IPS-18c (cell line): ENCODE results near the gene DENND1C.

ENCODE experiments used
- H3K4me3 ChIP-seq: 2 replicates; pipeline ENCODE4 v1.7.0; 2013; ENCODE audit warnings: low read depth, mild to moderate bottlenecking, low read length, moderate library complexity; ENCODE audit not compliant: insufficient read depth
- H3K9me3 ChIP-seq: one replicate; pipeline ENCODE4 v1.6.1; 2013; ENCODE audit warnings: mild to moderate bottlenecking, low read length, moderate library complexity; ENCODE audit not compliant: control insufficient read depth, insufficient read depth

Gene DENND1C

GRCh38 chr19:6466526-6467248 is 14.9 kb downstream of the DENND1C start:
- H3K4me3 ChIP-seq, result no peak overlapping the region
- H3K9me3 ChIP-seq, result no peaks in the 10 kb centered on the region

DNA sequence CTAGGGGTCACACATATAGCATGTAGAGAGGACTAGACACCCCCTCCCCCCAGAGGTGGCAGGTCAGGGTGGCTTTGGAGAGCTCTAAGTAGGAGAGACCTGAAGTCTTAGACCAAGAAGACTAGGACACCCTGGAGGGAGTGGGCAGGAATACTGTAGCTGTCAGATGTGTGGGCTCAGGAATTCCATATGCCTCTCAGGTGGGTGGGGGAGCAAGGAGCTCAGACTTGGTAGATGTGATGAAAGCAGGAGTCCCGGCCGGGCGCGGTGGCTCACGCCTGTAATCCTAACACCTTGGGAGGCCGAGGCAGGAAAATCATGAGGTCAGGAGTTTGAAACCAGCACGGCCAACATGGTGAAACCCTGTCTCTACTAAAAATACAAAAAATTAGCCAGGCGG is 15.9 kb downstream of the DENND1C start:
- no peak overlapping the region for H3K4me3 ChIP-seq
- no peaks in the 10 kb centered on the region for H3K9me3 ChIP-seq

- Histone ChIP-seq H3K9me3 (no peaks in the 10 kb centered on the region), H3K4me3 (peak overlapping the region; percentile 86)
These were observed 16.6 kb downstream of the DENND1C start for GRCh38 chr19:6465006-6465405.

GRCh38 chr19:6464070-6464873 is 17.3 kb downstream of the DENND1C start, which contains the start of gene CRB3:
Gene CRB3, plus strand, starts transcription at chr19:6464271. Its CDS starts 431 bp downstream, at chr19:6464702.
- H3K4me3 ChIP-seq, result peak within 1 kb of the TSS; percentile 86
- no peaks in the 10 kb centered on the region for H3K9me3 ChIP-seq

DNA sequence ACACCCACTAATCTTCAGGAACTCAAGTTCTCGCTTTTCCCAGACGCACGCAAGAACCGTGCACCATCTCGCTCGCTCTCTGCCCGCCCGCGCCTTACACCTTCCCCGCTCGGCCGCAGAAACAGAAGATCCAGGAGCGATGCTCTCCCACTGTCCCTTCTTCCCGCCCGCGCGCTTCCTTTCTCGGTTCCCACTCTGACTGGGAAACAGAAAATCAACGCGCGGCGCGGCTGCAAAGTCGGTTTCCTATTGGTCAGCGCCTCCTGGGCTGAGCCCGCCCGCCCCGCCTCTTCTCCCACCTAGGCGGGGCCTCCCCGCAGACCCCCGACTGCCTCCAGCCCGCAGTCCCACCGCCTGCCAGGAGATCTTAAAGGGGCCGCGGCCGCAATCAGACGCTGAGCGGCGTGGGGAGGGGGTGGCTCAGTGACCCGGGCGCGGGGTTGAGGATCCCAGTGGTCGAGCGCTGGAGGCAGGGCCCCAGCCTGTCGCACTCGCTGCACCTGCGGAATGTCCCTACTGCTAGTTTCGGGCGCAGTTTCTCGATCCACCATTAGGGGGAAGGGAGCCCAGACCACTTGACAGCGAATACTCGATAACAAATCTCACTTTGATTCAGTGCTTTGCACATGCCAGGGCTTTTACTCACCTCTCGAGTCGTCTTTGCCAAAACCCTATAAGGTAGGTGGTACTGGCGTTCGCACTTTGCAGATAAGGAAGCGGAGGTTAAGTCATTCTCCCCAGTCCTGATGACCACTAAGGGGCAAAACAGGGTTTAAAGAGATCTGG is 21.3 kb downstream of the DENND1C start:
- peak overlapping the region; percentile 82 for H3K4me3 ChIP-seq
- H3K9me3 ChIP-seq, result no peaks in the 10 kb centered on the region

DNA sequence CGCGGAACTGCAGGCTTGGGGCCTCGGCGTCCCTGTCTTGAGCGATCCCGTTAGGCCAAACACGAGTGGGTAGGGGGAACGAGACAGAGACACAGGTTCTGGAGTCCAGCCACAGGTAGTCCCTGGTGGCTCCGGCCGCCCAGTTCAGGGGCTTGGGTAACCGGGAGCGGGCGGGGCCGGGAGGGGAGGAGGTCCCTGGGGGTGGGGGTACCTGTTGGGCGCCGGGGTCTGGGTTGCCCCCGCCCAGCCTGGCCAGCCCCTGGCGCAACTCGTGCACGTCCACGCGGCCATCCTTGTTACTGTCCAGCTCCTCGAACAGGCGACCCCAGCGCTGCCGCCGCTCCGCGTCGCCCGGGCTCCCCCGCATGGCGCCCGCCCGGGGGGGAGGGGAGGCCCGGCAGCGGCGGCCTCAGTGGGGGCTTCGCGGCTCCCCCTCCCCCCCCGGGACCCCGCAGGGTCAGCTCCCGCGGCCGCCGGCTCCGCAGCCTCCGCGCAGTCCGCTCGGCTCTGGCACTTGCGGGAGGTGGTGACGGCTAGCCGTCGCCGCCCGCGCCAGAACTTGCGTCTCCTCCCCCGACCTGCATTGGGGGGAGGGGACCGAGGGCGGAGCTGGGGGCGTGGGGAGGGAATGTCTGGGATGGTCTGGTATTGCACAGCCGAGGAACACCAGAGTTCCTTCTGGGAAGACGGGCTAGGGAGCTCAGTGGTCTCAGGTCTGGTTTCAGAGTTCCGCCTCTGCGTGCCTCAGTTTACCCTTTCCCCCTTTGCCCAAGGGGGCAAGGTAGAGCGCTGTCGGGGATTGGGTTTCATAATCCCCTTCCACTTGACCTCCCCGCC is 22.1 kb downstream of the DENND1C start, which contains the start of gene SLC25A23:
Gene SLC25A23, minus strand, starts transcription at position 531 of the 837 bp plus-strand sequence. Its CDS starts 164 bp downstream, at position 367.
- Histone ChIP-seq H3K4me3 (peak within 1 kb of the TSS; percentile 82), H3K9me3 (peaks cover 3% of the 10 kb centered on the region)

DNA sequence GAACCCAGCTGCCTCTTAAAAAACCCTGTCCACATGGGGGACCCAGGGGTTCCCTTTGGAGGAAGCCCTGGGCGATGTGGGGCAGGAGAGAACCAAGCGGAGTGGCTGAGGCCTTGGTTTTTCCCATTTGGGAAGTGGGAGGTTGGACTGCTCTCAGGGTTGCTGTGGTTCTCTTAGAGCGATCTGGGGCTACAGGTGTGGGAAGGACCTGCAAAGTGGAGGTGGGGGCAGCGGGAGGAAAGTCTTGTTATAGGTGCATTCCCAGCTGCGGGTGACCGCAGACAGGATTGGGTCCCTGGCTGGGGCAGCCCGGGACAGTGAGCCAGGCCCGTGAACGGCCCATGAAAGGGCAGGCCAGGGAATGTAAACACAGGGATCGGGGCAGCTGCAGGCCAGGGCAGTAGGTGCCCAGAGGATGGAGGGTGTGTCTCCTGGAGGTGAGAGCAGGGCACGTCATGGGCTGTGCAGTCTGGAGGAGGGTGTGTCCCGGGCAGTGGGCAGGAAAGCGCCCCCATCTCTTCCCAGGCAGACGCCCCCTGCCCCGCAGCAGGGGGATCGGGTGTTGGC is 22.8 kb downstream of the DENND1C start:
- H3K9me3 ChIP-seq, result peaks cover 10% of the 10 kb centered on the region
- peak overlapping the region; percentile 82 for H3K4me3 ChIP-seq

DNA sequence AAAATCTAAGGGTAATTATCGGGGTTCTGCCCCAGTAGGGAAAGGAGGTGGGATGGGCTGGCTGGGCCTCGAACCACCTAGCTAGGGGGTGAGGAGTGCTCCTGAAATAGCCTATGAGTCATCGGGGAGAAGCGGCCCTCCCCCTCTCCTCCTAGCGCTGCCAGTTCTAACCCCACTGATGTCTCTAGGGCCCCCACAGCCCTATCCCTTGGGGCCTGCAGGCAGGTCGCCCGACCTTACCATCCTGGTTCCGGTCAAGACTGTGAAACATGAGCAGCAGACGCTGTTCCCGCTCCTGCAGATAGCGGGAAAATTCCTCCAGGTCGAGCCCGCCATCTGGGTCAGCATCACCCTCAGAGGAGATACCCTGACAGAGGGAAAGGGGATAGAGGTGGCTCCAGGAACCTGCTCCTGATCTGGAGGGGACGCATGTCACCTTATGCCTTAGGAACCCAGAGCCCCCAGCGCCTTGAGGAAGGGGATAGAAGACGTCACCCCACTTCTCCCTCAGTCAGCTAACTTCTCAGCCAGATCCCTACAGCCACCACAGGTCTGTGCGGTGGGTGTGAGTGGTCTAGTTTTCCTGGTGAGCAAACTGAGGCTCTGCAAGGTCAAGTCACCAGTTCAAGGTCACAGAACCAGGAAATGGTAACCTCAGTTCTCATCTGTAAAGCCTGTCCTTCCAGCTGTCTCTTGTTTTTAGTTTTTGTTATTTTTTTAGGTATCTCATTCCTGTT is 23.5 kb downstream of the DENND1C start:
- H3K4me3 ChIP-seq, result 0 out of 2 replicates have a peak overlapping the region, but pooled peaks have one; percentile 82
- H3K9me3 ChIP-seq, result peaks cover 10% of the 10 kb centered on the region

GRCh38 chr19:6455924-6456323 is 25.7 kb downstream of the DENND1C start:
- Histone ChIP-seq H3K9me3 (peaks cover 10% of the 10 kb centered on the region), H3K4me3 (no peak overlapping the region)

DNA sequence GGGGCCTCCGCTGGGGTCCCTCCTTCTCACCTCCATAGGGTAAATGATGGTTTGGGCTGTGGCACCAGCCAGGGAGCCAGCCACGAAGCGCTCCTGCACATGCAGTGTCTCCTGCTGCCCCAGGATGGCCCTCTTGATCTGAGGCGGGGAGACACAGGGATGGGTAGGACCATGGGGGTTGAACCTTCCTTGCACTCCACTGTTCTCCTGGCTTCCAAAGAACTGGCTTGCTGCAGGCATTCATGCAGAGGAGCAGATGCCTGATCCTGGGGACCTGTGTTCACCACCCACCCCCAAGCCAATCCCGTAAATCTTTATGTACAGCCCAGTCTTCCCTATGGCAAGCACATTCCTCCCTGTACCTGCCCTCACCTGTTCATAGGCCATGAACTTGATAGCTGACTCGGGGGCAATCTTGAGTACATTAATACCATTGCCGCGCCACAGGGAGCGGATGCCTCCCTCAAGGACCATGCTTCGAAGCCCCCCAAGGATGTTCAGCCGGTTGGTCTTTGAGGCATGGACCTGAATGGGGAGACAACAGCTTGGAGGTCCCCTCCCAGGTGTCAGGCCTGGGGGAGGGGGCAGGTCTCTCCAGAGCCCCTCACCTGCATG is 27.5 kb downstream of the DENND1C start:
- H3K4me3 ChIP-seq, result no peak overlapping the region; the same call in 1 of the 2 replicates

GRCh38 chr19:6452899-6453298 is 28.7 kb downstream of the DENND1C start:
- Histone ChIP-seq H3K9me3 (peaks cover 10% of the 10 kb centered on the region), H3K4me3 (no peak overlapping the region)

More for the DNA sequence above, 27.5 kb downstream of the DENND1C start:
- peaks cover 10% of the 10 kb centered on the region for H3K9me3 ChIP-seq

DNA sequence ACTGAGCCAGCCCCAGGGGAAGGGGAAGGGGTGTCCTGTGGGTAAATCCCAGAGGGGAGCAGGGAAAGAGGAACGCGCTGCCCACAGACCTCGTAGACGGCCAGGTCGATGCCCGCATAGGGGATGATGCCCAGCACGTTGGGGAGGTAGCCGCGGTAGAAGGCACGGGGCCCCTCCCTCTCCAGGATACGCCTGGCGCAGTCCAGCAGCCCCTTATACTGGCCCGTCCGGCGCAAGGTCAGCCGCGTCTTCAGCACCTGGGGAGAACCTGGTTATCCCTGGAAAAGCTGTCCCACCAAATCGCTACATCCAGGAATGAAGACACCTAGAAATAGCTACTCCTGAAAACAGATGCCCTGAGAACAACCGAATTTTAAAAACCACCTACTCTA is 29.4 kb downstream of the DENND1C start:
- H3K4me3 ChIP-seq, result no peak overlapping the region
- peaks cover 10% of the 10 kb centered on the region for H3K9me3 ChIP-seq

DNA sequence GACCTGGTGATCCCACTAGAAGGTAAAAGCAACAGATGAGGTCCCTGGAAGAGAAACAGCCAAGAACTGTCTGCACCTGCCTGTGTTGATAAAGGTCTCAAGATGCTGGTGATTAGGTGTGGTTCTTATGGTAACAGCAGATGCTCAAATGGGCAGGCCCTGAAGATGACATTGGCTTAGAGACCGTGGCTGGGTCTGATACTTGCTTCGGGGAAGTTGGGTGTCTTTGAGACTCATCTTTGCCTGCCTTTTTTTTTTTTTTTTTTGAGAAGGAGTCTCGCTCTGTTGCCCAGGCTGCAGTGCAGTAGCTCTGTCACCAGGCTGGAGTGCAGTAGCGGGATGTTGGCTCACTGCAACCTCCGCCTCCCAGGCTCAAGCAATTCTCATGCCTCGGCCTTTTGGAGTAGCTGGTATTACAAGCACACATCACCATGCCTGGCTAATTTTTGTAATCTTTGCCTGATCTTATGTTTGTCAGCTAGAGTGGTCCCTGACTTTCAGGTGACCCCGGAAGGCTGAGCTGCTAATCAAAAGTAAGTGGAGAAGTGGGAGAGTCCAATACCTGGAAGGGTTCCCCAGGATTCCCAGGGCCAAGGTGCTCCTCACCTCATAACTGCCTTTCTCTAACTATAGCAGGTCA is 29.9 kb downstream of the DENND1C start:
- H3K4me3 ChIP-seq, result no peak overlapping the region
- peaks cover 10% of the 10 kb centered on the region for H3K9me3 ChIP-seq

GRCh38 chr19:6450166-6450565 is 31.4 kb downstream of the DENND1C start:
- no peak overlapping the region for H3K4me3 ChIP-seq

GRCh38 chr19:6448045-6448444 is 33.5 kb downstream of the DENND1C start:
- H3K9me3 ChIP-seq, result no peaks in the 10 kb centered on the region
- no peak overlapping the region for H3K4me3 ChIP-seq

More at GRCh38 chr19:6450166-6450565, 31.4 kb downstream of the DENND1C start:
- H3K9me3 ChIP-seq, result peaks cover 10% of the 10 kb centered on the region
